H1 (cell line): ENCODE measurements around the gene CBLB. TPM values are rescaled to one million over a fixed set of nuclear protein-coding genes. Genes with fewer than 3 reads are reported as not detected.

Experiments used
- ATF3 ChIP-seq: IDR thresholded peaks from 2 replicates; pipeline ENCODE4 v1.6.1; 2011; ENCODE audit warnings: low read depth, mild to moderate bottlenecking, low read length; ENCODE audit not compliant: insufficient read depth
- EZH2 ChIP-seq: fragments of 200-600 bp; sonication (generic); IDR thresholded peaks from 2 replicates; pipeline ENCODE4 v1.7.1; 2012; ENCODE audit warnings: low read depth, mild to moderate bottlenecking, moderate library complexity, low read length, inconsistent platforms; ENCODE audit not compliant: severe bottlenecking
- RBBP5 ChIP-seq: IDR thresholded peaks from 2 replicates; pipeline ENCODE4 v1.7.1; 2012; ENCODE audit warnings: low read depth, mild to moderate bottlenecking, inconsistent platforms, low read length, moderate library complexity, borderline replicate concordance
- polyA plus RNA-seq, 7 experiments: library from polyadenylated mRNA; depleted of rRNA in 3 of 7; stranded (reverse) in 5 of 7; unstranded in 2 of 7; fragments of >200 nt in 5 of 7; fragments of 200-250 nt in 2 of 7; gene quantifications; 1 replicate in 5 of 7; 2 replicates in 1 of 7; 4 replicates in 1 of 7; pipeline versions ENCODE4 v1.2.1 to v1.2.3, GENCODE V29; 2011 to 2013; ENCODE audit warnings: missing spikeins in 2 of 7, mixed read lengths in 2 of 7
- total RNA-seq: library from RNA; stranded (reverse); fragmentation: NEBNext Ultra II Directional; extraction: Animal tissue kit (Norgen Biotek cat#: 25700); gene quantifications from 2 replicates; pipeline ENCODE4 v1.2.1, GENCODE V29; 2021

The CBLB gene
- total and polyA plus RNA-seq, 2 of the 8 experiments (the other 6 are each of a cell fraction or from before 2014, with no cell fraction given), result 14.5 to 26.0 TPM

GRCh38 chr3:105845488-105845887, 23.3 kb downstream of the CBLB start (continued):
- TF ChIP-seq EZH2 (no peak), RBBP5 (no peak), ATF3 (no peak)
